ENCODE results near the gene ILDR1. TPM values are rescaled to one million over a fixed set of nuclear protein-coding genes. Genes with fewer than 3 reads are reported as not detected.

Gene ILDR1
- total and polyA plus RNA-seq, 12 donors: 0.32 to 5.6 (median 2.4) TPM; not detected in 1

DNA sequence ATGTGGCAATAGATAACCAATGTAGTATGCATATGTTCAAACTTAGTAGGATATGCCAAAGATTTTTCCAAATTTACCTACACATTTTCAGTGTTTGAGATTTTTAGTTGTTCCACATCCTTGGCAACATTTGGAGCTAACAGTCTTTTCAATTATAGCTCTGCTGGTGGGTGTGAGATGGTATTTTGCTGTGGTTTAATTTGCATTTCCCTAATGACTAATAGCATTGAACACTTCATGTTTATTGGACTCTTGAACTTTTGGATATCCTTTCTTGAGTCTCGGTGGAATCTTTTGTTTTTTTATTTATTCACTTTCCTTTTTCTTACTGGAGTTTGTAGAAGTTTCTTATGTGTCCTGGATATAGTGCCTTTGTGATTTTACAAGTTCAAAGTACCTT is 11.0 kb upstream of the ILDR1 start:
- Histone ChIP-seq H3K27ac (no peak overlapping the region), H3K4me3 (no peak overlapping the region), H3K36me3 (replicated peaks in 1 of 2) (no peaks in the 10 kb centered on the region), H3K27me3 (no peaks in the 10 kb centered on the region), H3K9me3 (replicated peaks in 1 of 3) (peaks cover 0 to 10% (median 0%) of the 10 kb centered on the region in 3 donors), H3K4me1 (replicated peaks in 1 of 2) (no peaks in the 10 kb centered on the region)
- WGBS, 4 donors: 58 to 89% (median 69%) methylated on average over 1 of the region's 1 CpG
- no peak for TF ChIP-seq CTCF (IDR thresholded peaks at IDR 0.05)
- no peak for DNase-seq
- intact Hi-C loops (cut with DNase I): no loop called here

- Histone ChIP-seq H3K4me1 (replicated peaks in 1 of 2) (no peaks in the 10 kb centered on the region), H3K9me3 (replicated peaks in 1 of 3) (peaks cover 0 to 8% (median 0%) of the 10 kb centered on the region in 3 donors), H3K4me3 (no peak overlapping the region), H3K27ac (no peak overlapping the region), H3K36me3 (replicated peaks in 1 of 2) (no peaks in the 10 kb centered on the region), H3K27me3 (no peaks in the 10 kb centered on the region)
- TF ChIP-seq CTCF (IDR thresholded peaks at IDR 0.05) (no peak), POLR2A (IDR thresholded peaks at IDR 0.05) (no peak)
- no peak for DNase-seq
- intact Hi-C loops (cut with DNase I): no loop called here
- 89 to 93% (median 90%) methylated on average over 1 of the region's 1 CpG for WGBS, 4 donors
Observed at GRCh38 chr3:122032531-122032930, 10.5 kb upstream of the ILDR1 start.

DNA sequence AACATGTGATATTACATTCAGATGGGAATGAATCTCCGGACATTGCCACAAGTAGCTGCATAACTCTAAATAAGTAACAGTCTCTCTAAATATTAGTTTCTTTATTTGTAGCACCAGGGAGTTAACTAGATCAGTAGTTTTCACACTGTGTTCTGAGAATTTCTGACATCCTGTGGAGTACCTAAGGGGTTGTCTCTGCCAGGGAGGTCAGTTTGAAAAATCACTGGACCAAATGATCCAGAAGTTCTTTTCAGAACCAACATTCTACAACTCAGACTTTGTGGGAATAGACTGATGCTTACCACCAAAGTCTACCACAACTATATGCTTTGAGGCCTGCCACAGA is 9.0 kb upstream of the ILDR1 start:
- H3K9me3 ChIP-seq (replicated peaks in 1 of 3): no peaks in the 10 kb centered on the region
- H3K27ac ChIP-seq: no peak overlapping the region
- H3K4me3 ChIP-seq: no peak overlapping the region
- WGBS, 4 donors: 90 to 98% (median 94%) methylated on average over 1 of the region's 1 CpG
- intact Hi-C loops (cut with DNase I): no loop called here
- no peaks in the 10 kb centered on the region for H3K27me3 ChIP-seq
- DNase-seq: no peak
- H3K36me3 ChIP-seq (replicated peaks in 1 of 2): no peaks in the 10 kb centered on the region
- no peaks in the 10 kb centered on the region for H3K4me1 ChIP-seq (replicated peaks in 1 of 2)
- TF ChIP-seq POLR2A (IDR thresholded peaks at IDR 0.05) (no peak), CTCF (IDR thresholded peaks at IDR 0.05) (no peak)

DNA sequence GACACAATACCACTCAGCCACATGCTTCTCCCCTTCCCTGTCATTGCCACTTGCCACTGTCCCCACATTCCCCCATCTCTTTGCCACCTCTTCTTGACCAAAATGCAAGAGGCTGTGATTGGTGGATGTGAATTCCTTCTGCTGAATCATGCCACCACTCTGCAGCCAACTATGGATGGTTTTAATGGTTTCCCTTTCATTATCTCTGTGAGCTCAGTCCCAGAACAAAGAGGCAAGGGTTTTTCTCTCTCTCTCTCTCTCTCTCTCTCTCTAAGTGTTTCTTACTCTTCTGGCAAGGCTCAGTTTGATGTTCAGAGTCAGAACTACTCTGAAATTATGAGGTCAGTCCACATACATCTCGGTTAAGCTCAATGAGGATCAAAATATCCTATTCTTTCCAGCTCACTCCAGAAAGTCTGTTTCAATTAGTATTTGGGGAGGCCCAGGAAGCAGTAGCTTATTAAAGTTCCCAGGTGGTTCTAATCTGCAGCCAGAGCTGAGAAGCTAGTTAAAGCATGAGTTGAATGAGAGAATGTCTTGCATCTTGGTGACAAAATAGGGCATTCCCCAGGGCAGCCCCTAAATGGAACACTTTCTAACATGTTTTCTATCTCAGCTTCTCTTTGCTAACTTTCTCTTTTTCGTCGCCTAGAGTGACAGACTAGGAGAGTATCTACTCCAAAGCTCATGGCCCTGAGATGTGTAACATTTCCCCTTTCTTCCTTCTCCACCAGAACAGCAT is 8.5 kb upstream of the ILDR1 start:
- WGBS, 4 donors: 78 to 95% (median 87%) methylated on average over 3 of the region's 3 CpGs
- intact Hi-C loops (cut with DNase I): no loop called here
- DNase-seq: no peak

More for the DNA sequence above, 8.5 kb upstream of the ILDR1 start:
- TF ChIP-seq POLR2A (IDR thresholded peaks at IDR 0.05): no peak
- no peak for TF ChIP-seq CTCF (IDR thresholded peaks at IDR 0.05)
- Histone ChIP-seq H3K4me3 (no peak overlapping the region), H3K9me3 (replicated peaks in 1 of 3) (no peaks in the 10 kb centered on the region), H3K27me3 (no peaks in the 10 kb centered on the region), H3K36me3 (replicated peaks in 1 of 2) (no peaks in the 10 kb centered on the region), H3K27ac (no peak overlapping the region), H3K4me1 (replicated peaks in 1 of 2) (no peaks in the 10 kb centered on the region)

All from adrenal gland (tissue), 12 donors.